Ammon's horn (tissue), 1 donor: ENCODE results near the gene PRDM16.
"Not testable (repeated sequence)": the region's sequence is repeated elsewhere in the genome, so short reads cannot be mapped to it uniquely, and the experiment has no call there.

Experiments
- DNase-seq: peaks from one replicate; pipeline ENCODE4 v3.0.0-alpha.2; 2016; ENCODE audit warnings: low spot score

Gene PRDM16

GRCh38 chr1:3082051-3082450 is 13.0 kb downstream of the PRDM16 start:
- no peak for DNase-seq

- DNase-seq, result no peak
These were observed 13.8 kb downstream of the PRDM16 start for GRCh38 chr1:3082571-3083516.

- DNase-seq, result no peak
These were observed 15.2 kb downstream of the PRDM16 start for GRCh38 chr1:3084154-3084553.

GRCh38 chr1:3084726-3085125 is 15.7 kb downstream of the PRDM16 start:
- no peak for DNase-seq

- no peak for DNase-seq
These were observed 16.7 kb downstream of the PRDM16 start for GRCh38 chr1:3085721-3086120.

- no peak for DNase-seq
These were observed 17.4 kb downstream of the PRDM16 start for GRCh38 chr1:3086272-3086974.

GRCh38 chr1:3087049-3087448 is 18.0 kb downstream of the PRDM16 start:
- no peak for DNase-seq

- not testable (repeated sequence) for DNase-seq
These were observed 19.1 kb downstream of the PRDM16 start for GRCh38 chr1:3087946-3088668.

- no peak for DNase-seq
These were observed 20.5 kb downstream of the PRDM16 start for GRCh38 chr1:3089490-3089889.

- no peak for DNase-seq
These were observed 22.3 kb downstream of the PRDM16 start for GRCh38 chr1:3091334-3091733.

- no peak for DNase-seq
These were observed 23.5 kb downstream of the PRDM16 start for GRCh38 chr1:3092530-3092929.

GRCh38 chr1:3093898-3094626 is 25.1 kb downstream of the PRDM16 start:
- no peak for DNase-seq

- no peak for DNase-seq
These were observed 26.1 kb downstream of the PRDM16 start for GRCh38 chr1:3094863-3095780.

GRCh38 chr1:3096345-3096744 is 27.3 kb downstream of the PRDM16 start:
- DNase-seq, result no peak

GRCh38 chr1:3097231-3097630 is 28.2 kb downstream of the PRDM16 start:
- no peak for DNase-seq

GRCh38 chr1:3097861-3098260 is 28.9 kb downstream of the PRDM16 start:
- no peak for DNase-seq

- no peak for DNase-seq
These were observed 30.9 kb downstream of the PRDM16 start for GRCh38 chr1:3099861-3100260.

- no peak for DNase-seq
These were observed 32.3 kb downstream of the PRDM16 start for GRCh38 chr1:3101124-3101939.

- no peak for DNase-seq
These were observed 33.6 kb downstream of the PRDM16 start for GRCh38 chr1:3102641-3103040.
